Measurements from ENCODE around the gene EXOC2. TPM values are rescaled to one million over a fixed set of nuclear protein-coding genes. Genes with fewer than 3 reads are reported as not detected.

Gene EXOC2
- total RNA-seq, 1 experiment from 2014 or later, result 24.5 TPM

DNA sequence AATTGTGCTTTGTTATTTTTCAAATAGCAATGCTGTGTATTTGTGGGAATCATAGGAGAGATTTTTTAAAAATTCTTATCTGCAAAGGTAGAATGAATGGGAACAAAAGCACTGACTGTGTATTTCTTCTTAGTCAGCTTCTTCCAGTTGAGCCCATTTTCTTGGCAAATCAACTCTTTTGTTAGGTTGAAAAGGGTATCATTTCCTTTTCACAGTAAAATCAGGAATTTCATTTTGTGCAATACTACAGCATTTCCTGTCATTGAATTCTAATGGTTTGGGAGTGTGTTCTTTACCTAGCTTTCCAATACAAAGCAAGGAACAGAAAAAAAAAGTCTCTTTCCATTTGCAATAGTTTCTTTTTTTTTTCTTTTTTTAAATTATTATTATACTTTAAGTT, 19.0 kb upstream of the EXOC2 start:
- no TSS peak for BruUV-seq (replicated peaks)
- DNase-seq (ENCODE audit: low read depth, low spot score) (no peak), ATAC-seq (no peak)
- TF ChIP-seq, protein P1, sequence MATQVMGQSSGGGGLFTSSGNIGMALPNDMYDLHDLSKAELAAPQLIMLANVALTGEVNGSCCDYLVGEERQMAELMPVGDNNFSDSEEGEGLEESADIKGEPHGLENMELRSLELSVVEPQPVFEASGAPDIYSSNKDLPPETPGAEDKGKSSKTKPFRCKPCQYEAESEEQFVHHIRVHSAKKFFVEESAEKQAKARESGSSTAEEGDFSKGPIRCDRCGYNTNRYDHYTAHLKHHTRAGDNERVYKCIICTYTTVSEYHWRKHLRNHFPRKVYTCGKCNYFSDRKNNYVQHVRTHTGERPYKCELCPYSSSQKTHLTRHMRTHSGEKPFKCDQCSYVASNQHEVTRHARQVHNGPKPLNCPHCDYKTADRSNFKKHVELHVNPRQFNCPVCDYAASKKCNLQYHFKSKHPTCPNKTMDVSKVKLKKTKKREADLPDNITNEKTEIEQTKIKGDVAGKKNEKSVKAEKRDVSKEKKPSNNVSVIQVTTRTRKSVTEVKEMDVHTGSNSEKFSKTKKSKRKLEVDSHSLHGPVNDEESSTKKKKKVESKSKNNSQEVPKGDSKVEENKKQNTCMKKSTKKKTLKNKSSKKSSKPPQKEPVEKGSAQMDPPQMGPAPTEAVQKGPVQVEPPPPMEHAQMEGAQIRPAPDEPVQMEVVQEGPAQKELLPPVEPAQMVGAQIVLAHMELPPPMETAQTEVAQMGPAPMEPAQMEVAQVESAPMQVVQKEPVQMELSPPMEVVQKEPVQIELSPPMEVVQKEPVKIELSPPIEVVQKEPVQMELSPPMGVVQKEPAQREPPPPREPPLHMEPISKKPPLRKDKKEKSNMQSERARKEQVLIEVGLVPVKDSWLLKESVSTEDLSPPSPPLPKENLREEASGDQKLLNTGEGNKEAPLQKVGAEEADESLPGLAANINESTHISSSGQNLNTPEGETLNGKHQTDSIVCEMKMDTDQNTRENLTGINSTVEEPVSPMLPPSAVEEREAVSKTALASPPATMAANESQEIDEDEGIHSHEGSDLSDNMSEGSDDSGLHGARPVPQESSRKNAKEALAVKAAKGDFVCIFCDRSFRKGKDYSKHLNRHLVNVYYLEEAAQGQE (IDR thresholded peaks at IDR 0.05; ENCODE audit: low read depth), result no peak
- TF ChIP-seq TCF7L2 (IDR thresholded peaks at IDR 0.05; ENCODE audit: borderline replicate concordance, extremely low read depth, insufficient read depth, insufficient read length) (no peak), POLR2AphosphoS5 (IDR thresholded peaks at IDR 0.05; ENCODE audit: low read depth, low read length) (no peak), ZNF274 (IDR thresholded peaks at IDR 0.05; ENCODE audit: low read depth, low read length) (no peak), POLR2A (IDR thresholded peaks at IDR 0.05; ENCODE audit: borderline replicate concordance, extremely low read depth, insufficient read depth, insufficient read length) (no peak), FOSL1 (IDR thresholded peaks at IDR 0.05; ENCODE audit: low read depth) (no peak), SP1 (IDR thresholded peaks at IDR 0.05; ENCODE audit: low read depth) (no peak), EZH2 (IDR thresholded peaks at IDR 0.05) (no peak), SRF (IDR thresholded peaks at IDR 0.05; ENCODE audit: low read depth) (no peak), CEBPB (IDR thresholded peaks at IDR 0.05; ENCODE audit: low read depth) (no peak), RAD21 (IDR thresholded peaks at IDR 0.05; ENCODE audit: low read depth) (no peak), ZFX (IDR thresholded peaks at IDR 0.05) (no peak), CBX3 (IDR thresholded peaks at IDR 0.05; ENCODE audit: low read depth) (no peak), ELF1 (IDR thresholded peaks at IDR 0.05; ENCODE audit: borderline replicate concordance, low read depth) (no peak), YY1 (IDR thresholded peaks at IDR 0.05; ENCODE audit: extremely low read depth, insufficient replicate concordance, low read depth, low read length) (no peak), EGR1 (IDR thresholded peaks at IDR 0.05; ENCODE audit: low read depth) (no peak), JUND (IDR thresholded peaks at IDR 0.05) (no peak)
- TF ChIP-seq, protein P2, sequence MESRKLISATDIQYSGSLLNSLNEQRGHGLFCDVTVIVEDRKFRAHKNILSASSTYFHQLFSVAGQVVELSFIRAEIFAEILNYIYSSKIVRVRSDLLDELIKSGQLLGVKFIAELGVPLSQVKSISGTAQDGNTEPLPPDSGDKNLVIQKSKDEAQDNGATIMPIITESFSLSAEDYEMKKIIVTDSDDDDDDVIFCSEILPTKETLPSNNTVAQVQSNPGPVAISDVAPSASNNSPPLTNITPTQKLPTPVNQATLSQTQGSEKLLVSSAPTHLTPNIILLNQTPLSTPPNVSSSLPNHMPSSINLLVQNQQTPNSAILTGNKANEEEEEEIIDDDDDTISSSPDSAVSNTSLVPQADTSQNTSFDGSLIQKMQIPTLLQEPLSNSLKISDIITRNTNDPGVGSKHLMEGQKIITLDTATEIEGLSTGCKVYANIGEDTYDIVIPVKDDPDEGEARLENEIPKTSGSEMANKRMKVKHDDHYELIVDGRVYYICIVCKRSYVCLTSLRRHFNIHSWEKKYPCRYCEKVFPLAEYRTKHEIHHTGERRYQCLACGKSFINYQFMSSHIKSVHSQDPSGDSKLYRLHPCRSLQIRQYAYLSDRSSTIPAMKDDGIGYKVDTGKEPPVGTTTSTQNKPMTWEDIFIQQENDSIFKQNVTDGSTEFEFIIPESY (IDR thresholded peaks at IDR 0.05; ENCODE audit: extremely low read depth, insufficient replicate concordance, low read length), result no peak
- TF ChIP-seq, protein P3, sequence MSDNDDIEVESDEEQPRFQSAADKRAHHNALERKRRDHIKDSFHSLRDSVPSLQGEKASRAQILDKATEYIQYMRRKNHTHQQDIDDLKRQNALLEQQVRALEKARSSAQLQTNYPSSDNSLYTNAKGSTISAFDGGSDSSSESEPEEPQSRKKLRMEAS (IDR thresholded peaks at IDR 0.05), result no peak
- TF ChIP-seq, protein P4, sequence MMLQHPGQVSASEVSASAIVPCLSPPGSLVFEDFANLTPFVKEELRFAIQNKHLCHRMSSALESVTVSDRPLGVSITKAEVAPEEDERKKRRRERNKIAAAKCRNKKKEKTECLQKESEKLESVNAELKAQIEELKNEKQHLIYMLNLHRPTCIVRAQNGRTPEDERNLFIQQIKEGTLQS (IDR thresholded peaks at IDR 0.05), result no peak
- Histone ChIP-seq H3K4me1 (ENCODE audit: control insufficient read depth in 1 of 2, insufficient read depth in 2 of 2, low read length in 2 of 2) (no peaks in the 10 kb centered on the region), H3K27ac (ENCODE audit: low read depth, low read length) (no peak overlapping the region), H3K27me3 (ENCODE audit: insufficient read depth, low read length) (peaks cover 13% of the 10 kb centered on the region), H2AFZ (ENCODE audit: low read depth, low read length, poor library complexity, severe bottlenecking) (no peak overlapping the region), H3K9ac (ENCODE audit: low read length) (no peak overlapping the region), H3K36me3 (ENCODE audit: control insufficient read depth in 1 of 2, insufficient read depth in 2 of 2, low read length in 2 of 2) (no peaks in the 10 kb centered on the region), H4K20me1 (ENCODE audit: insufficient read depth) (no peaks in the 10 kb centered on the region; the same call in 1 of the 2 replicates), H3K4me2 (ENCODE audit: low read length) (no peak overlapping the region), H3K9me2 (ENCODE audit: insufficient read depth) (no peaks in the 10 kb centered on the region), H3K79me2 (ENCODE audit: insufficient read depth, low read length) (no peaks in the 10 kb centered on the region), H3K4me3 (replicated peaks in 1 of 2; ENCODE audit: low read depth in 1 of 2, low read length in 2 of 2) (no peak overlapping the region), H3K9me3 (ENCODE audit: control insufficient read depth in 1 of 2, insufficient read depth in 1 of 2, low read depth in 1 of 2, low read length in 2 of 2) (no peaks in the 10 kb centered on the region)
- ChIA-PET POLR2A (no interaction called here), CTCF (interaction anchor here (0.9 kb wide), 1 partner anchor 10 kb away, joined by 3 read pairs; no protein-coding TSS in a partner anchor), RAD21 (ENCODE audit: low non-redundant PET in 1 of 2, low total read pairs in 2 of 2, uncharacterized antibody in 2 of 2, unreplicated experiment in 2 of 2) (no interaction called here)
- intact Hi-C loops (cut with micrococcal nuclease), result no loop called here

All from HCT116 (cell line).